ENCODE results near the gene ZNF281. TPM values are rescaled to one million over a fixed set of nuclear protein-coding genes. Genes with fewer than 3 reads are reported as not detected.
A peak's percentile ranks its signal among the peaks of the same experiment; 100 is the strongest.

ZNF281 gene, protein sequence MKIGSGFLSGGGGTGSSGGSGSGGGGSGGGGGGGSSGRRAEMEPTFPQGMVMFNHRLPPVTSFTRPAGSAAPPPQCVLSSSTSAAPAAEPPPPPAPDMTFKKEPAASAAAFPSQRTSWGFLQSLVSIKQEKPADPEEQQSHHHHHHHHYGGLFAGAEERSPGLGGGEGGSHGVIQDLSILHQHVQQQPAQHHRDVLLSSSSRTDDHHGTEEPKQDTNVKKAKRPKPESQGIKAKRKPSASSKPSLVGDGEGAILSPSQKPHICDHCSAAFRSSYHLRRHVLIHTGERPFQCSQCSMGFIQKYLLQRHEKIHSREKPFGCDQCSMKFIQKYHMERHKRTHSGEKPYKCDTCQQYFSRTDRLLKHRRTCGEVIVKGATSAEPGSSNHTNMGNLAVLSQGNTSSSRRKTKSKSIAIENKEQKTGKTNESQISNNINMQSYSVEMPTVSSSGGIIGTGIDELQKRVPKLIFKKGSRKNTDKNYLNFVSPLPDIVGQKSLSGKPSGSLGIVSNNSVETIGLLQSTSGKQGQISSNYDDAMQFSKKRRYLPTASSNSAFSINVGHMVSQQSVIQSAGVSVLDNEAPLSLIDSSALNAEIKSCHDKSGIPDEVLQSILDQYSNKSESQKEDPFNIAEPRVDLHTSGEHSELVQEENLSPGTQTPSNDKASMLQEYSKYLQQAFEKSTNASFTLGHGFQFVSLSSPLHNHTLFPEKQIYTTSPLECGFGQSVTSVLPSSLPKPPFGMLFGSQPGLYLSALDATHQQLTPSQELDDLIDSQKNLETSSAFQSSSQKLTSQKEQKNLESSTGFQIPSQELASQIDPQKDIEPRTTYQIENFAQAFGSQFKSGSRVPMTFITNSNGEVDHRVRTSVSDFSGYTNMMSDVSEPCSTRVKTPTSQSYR
- 25.3 and 27.6 TPM in 2 replicates for total RNA-seq

DNA sequence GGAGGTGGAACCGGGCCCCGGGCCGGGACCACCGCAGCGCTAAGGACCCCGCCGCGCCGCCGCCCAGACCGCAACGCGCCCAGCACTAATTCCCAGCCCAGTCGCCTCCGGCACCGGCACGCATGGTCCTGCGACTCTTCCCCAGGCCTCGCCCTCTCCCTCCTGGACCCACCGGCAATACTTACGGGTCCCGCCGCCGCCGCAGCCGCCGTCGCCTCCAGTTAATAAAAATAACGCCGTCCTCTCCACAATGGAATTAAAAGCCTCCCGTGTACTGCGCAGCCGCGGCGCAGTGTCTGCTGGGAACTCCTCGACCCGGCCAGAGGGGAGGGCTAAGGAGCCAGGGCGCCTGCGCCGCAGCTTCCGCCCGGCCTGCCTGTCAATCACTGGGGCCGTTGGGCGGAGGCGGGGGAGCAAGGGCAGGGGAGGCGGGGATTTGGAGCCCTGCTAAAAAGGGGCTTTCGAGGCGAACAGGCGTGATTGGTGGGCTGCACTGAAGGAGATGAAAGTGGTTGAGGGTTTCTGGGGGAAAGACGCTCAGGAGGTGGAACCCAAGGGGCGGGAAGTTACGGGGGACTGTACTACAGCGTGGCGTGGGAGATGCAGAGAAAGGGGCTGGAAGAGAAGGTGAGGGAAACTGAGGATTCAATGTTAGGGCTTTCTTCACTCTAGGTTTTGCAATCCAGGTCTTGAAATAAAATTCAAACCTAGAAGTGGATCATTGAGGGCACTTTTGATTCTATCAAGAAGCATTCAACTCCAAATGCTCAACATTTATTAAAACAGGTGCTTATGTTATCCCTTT, at the start of gene ZNF281:
TSS of gene ZNF281 (minus strand) at position 276 of the 805 bp plus-strand sequence. CDS start 331 bp downstream, outside the sequence.
- Histone ChIP-seq H3K4me3 (ENCODE audit: low read depth, low read length) (peak within 1 kb of the TSS; percentile 98), H3K36me3 (ENCODE audit: control insufficient read depth, insufficient read depth, low read length) (no peaks in the 10 kb centered on the region), H3K27me3 (ENCODE audit: control insufficient read depth, insufficient read depth, low read length) (no peaks in the 10 kb centered on the region)
- DNase-seq (ENCODE audit: low read depth), result peak; percentile 65
- TF ChIP-seq, protein P1, sequence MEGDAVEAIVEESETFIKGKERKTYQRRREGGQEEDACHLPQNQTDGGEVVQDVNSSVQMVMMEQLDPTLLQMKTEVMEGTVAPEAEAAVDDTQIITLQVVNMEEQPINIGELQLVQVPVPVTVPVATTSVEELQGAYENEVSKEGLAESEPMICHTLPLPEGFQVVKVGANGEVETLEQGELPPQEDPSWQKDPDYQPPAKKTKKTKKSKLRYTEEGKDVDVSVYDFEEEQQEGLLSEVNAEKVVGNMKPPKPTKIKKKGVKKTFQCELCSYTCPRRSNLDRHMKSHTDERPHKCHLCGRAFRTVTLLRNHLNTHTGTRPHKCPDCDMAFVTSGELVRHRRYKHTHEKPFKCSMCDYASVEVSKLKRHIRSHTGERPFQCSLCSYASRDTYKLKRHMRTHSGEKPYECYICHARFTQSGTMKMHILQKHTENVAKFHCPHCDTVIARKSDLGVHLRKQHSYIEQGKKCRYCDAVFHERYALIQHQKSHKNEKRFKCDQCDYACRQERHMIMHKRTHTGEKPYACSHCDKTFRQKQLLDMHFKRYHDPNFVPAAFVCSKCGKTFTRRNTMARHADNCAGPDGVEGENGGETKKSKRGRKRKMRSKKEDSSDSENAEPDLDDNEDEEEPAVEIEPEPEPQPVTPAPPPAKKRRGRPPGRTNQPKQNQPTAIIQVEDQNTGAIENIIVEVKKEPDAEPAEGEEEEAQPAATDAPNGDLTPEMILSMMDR (IDR thresholded peaks at IDR 0.05; ENCODE audit: insufficient read depth, low read length, poor library complexity, severe bottlenecking), result no peak

DNA sequence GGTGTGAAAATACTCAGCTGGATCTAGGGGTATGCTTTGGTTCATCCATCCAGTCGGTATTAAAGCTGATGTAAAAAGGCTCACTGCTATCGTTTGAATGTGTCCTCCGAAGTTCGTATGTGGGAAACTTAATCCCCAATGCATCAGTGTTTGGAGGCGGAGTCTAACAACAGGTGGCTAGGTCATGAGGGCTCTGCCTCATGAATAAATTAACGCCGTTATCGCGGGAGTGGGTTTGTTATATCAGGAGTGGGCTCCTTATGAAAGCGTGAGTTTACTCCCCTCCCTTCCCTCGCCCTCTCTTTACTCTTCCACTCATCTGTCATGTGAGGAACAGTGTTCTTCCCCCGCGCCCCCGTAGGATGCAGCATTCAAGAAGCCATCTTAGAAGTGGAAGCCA, 48.9 kb upstream of the ZNF281 start:
- Histone ChIP-seq H3K4me3 (ENCODE audit: low read depth, low read length) (no peak overlapping the region), H3K27me3 (ENCODE audit: control insufficient read depth, insufficient read depth, low read length) (no peaks in the 10 kb centered on the region), H3K36me3 (ENCODE audit: control insufficient read depth, insufficient read depth, low read length) (no peaks in the 10 kb centered on the region)
- TF ChIP-seq, protein P1 (IDR thresholded peaks at IDR 0.05; ENCODE audit: insufficient read depth, low read length, poor library complexity, severe bottlenecking), result no peak
- DNase-seq (ENCODE audit: low read depth), result no peak

DNA sequence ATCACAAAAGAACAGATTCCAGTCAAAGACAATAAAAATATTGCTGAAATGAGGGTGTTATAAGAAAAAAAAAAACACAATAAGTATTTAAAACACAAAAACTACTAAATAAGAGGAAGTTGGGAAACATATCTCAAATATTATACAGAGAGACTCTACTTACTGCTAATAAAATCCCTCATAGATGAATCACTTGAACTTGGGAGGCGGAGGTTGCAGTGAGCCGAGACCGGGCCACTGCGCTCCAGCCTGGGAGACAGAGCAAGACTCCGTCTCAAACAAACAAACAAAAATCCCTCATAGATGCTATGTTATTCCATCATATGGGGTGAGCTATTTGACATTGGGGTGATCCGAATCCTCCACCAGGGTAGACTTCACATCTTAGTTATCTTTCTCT, 48.0 kb upstream of the ZNF281 start:
- H3K27me3 ChIP-seq (ENCODE audit: control insufficient read depth, insufficient read depth, low read length), result no peaks in the 10 kb centered on the region
- TF ChIP-seq, protein P1 (IDR thresholded peaks at IDR 0.05; ENCODE audit: insufficient read depth, low read length, poor library complexity, severe bottlenecking), result no peak
- DNase-seq (ENCODE audit: low read depth), result no peak
- H3K4me3 ChIP-seq (ENCODE audit: low read depth, low read length), result no peak overlapping the region
- no peaks in the 10 kb centered on the region for H3K36me3 ChIP-seq (ENCODE audit: control insufficient read depth, insufficient read depth, low read length)

DNA sequence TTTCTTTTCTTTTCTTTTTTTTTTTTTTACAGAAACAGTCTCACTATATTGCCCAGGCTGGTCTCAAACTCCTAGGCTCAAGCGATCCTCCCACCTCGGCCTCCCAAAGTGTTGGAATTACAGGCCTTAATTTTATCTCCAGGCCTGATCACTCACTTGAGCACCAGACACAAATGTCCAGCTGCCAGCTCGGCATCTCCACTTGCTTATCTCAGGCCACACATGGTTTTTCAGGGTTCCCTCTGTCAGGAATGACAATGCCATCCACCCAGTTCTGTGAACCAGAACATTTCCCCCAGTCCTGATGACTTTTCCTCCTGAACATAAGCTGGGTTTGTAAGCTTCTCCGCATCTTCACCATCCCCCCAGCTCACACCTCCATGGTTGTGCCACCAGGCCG, 44.6 kb upstream of the ZNF281 start:
- H3K4me3 ChIP-seq (ENCODE audit: low read depth, low read length), result no peak overlapping the region
- H3K27me3 ChIP-seq (ENCODE audit: control insufficient read depth, insufficient read depth, low read length), result no peaks in the 10 kb centered on the region
- TF ChIP-seq, protein P1 (IDR thresholded peaks at IDR 0.05; ENCODE audit: insufficient read depth, low read length, poor library complexity, severe bottlenecking), result no peak
- no peaks in the 10 kb centered on the region for H3K36me3 ChIP-seq (ENCODE audit: control insufficient read depth, insufficient read depth, low read length)
- DNase-seq (ENCODE audit: low read depth), result no peak

DNA sequence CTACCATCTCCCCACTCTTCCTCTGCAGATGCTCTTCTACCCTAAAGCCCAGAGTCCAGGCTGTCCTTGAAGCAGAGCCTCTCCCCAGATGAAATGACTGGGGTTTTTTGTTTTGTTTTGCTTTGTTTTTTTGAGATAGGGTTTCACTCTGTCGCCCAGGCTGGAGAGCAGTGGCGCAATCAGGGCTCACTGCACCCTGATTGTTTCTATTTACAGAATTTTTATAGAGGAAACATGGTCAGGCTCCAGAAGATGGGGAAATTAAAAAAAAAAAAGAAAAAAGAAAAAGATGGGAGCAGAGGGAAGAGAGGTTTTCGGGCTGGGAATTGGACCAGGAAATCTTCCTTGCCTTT, 43.7 kb upstream of the ZNF281 start:
- TF ChIP-seq, protein P1 (IDR thresholded peaks at IDR 0.05; ENCODE audit: insufficient read depth, low read length, poor library complexity, severe bottlenecking), result no peak
- DNase-seq (ENCODE audit: low read depth), result no peak

More for the DNA sequence above, 43.7 kb upstream of the ZNF281 start:
- Histone ChIP-seq H3K27me3 (ENCODE audit: control insufficient read depth, insufficient read depth, low read length) (no peaks in the 10 kb centered on the region), H3K36me3 (ENCODE audit: control insufficient read depth, insufficient read depth, low read length) (no peaks in the 10 kb centered on the region), H3K4me3 (ENCODE audit: low read depth, low read length) (no peak overlapping the region)

All from kidney epithelial cell (primary cell).